Measurements from ENCODE around the gene ECHDC3. TPM values are rescaled to one million over a fixed set of nuclear protein-coding genes. Genes with fewer than 3 reads are reported as not detected.
A peak's percentile ranks its signal among the peaks of the same experiment; 100 is the strongest.

ECHDC3 gene
- total RNA-seq, 2 donors from 2014 or later: 0.41 to 1.8 TPM

DNA sequence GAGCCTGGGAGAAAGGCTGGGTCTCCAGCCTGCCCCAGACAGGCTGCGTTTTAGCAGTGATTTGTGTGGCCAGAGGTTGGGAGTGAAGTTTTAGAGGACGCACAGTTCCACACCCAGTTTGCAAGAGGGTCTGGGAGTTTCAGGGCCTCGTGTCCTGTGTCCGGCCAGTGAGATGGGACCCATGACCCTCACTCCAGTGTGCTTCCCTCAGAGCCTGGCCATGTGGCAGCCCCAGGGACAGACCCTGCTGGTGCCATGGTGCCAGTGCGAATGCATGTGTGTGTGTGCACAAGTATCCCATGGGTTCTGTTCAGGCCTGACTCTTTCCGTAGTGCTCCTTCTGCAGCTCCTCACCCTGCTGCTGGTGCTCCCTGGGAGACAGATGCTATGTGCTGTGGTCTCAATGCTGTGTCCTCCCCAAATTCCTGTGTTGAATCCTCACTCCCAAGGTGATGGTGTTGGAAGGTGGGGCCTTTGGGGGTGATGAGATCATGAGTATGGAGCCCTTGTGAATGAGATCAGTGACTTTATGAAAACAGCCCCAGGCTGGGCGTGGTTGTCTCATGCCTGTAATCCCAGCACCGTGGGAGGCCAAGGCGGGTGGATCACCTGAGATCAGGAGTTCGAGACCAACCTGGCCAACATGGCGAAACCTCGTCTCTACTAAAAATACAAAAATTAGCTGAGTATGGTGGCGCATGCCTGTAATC lies 16.5 kb downstream of the ECHDC3 start:
- H3K36me3 Mint-ChIP-seq: no peaks in the 10 kb centered on the region
- DNase-seq (ENCODE audit: low spot score in 2 of 2): no peak
- H3K27ac Mint-ChIP-seq: no peak overlapping the region
- ATAC-seq: no peak
- no peaks in the 10 kb centered on the region for H3K9me3 Mint-ChIP-seq

DNA sequence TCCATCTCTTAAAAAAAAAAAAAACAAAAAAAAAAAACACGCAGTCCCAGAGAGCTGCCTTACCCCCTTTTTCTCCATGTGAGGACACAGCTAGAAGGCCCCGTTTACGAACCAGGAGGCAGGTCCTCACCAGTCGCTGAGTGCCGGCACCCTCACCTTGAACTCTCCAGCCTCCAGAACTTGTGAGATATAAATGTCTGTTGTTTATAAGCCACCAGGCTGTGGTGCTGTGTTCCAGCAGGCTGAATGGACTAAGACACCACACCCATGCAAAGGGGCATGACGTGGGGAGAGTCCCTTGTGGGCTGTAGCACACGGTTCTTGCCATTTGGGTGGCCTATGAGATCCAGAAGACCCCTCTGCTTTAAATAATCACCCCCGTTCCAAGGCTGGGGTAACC lies 17.2 kb downstream of the ECHDC3 start:
- ATAC-seq (no peak), DNase-seq (ENCODE audit: low spot score in 2 of 2) (no peak)
- H3K9me3 Mint-ChIP-seq: no peaks in the 10 kb centered on the region
- no peaks in the 10 kb centered on the region for H3K36me3 Mint-ChIP-seq
- H3K27ac Mint-ChIP-seq: no peak overlapping the region

DNA sequence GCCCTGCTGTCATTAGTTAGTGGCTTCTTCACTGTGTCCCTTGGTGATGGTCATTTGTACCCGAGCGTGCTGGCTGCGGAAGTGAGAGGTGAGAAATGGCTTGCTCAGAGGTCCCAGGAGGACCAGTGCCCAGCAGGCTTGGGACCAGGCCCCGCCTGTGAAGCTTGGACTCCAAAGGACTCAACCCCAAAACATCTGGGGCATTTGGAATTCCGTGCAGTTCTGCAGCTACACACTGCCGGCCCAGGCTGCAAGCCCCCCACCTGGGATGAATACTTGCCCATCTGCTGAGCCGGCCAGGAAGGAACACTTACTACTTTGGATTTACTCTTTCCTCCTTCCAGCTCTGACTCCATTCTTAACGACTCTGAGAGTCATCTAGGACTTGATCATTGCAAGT lies 18.0 kb downstream of the ECHDC3 start:
- no peaks in the 10 kb centered on the region for H3K9me3 Mint-ChIP-seq
- no peak overlapping the region for H3K27ac Mint-ChIP-seq
- DNase-seq (ENCODE audit: low spot score in 2 of 2) (no peak), ATAC-seq (no peak)
- H3K36me3 Mint-ChIP-seq: no peaks in the 10 kb centered on the region

DNA sequence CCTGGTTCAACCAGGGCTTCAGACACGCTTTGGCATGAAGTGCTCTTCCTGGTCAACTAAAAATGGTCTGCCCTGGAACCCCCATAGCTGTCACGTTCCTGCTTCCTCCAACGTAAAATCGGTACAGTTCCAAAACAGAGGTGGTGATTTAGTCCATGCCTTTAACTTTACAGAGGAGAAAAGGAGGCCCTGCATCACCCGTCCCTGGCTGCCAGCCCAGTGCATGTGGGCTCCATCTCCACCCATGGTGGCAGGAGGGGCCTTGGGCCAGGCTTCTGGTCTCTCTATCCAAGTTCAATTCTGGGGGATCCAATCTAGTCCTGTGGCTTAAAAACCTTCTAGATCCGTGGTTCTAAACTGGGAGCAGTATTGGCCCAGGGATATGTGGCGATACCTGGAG lies 18.7 kb downstream of the ECHDC3 start:
- no peak for ATAC-seq
- Mint-ChIP-seq H3K27ac (no peak overlapping the region), H3K36me3 (no peaks in the 10 kb centered on the region), H3K9me3 (no peaks in the 10 kb centered on the region)
- no peak for DNase-seq (ENCODE audit: low spot score in 2 of 2)

DNA sequence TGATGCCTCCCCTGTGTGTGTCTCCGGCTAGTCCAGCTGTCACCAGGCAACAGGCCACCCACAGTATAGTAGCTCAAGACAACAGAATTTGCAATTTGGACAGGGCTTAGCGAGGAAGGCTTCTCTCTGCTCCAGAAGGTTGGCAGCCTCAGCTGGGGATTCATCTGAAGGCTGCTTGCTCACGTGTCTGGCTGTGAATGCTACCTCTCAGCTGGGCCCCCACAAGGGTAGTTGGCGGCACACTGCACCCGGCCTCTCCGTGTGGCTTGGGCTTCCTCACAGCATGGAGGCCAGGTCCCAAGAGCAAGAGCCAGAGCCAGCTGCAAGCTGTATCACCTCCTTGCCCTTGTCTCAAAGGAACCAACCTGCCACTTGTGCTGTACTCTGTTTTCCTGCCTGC lies 19.2 kb downstream of the ECHDC3 start:
- no peaks in the 10 kb centered on the region for H3K36me3 Mint-ChIP-seq
- H3K27ac Mint-ChIP-seq: no peak overlapping the region
- H3K9me3 Mint-ChIP-seq: no peaks in the 10 kb centered on the region
- DNase-seq (ENCODE audit: low spot score in 2 of 2) (no peak), ATAC-seq (no peak)

DNA sequence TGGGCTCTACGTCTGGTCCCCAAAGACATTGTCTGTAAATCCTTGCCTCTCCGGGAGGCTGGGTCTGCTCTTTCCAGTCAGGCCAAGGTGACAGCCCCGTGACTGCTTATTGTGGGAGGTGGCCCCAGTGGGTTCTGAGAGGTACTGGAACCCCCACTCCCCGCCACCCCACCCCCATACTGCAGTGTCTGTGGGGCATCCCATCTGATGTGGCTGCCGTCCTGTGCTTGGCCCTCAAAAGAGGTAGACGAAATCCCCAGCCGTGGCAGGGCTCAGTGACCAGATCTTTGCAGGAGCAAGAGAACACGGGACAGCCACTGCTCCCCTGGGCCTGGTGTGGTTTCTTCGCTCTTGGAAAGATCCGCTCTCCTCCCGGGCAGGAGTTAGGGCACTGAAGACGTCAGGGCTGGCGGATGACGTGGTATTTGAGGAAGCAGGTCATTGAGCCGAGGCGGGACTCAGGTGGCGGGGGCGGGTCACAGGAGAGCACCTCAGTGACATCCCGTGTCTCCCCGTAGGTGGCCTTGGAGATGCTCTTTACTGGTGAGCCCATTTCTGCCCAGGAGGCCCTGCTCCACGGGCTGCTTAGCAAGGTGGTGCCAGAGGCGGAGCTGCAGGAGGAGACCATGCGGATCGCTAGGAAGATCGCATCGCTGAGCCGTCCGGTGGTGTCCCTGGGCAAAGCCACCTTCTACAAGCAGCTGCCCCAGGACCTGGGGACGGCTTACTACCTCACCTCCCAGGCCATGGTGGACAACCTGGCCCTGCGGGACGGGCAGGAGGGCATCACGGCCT lies 20.7 kb downstream of the ECHDC3 start:
- no peak overlapping the region for H3K27ac Mint-ChIP-seq
- ATAC-seq (no peak), DNase-seq (ENCODE audit: low spot score in 2 of 2) (no peak)
- H3K9me3 Mint-ChIP-seq: no peaks in the 10 kb centered on the region
- H3K36me3 Mint-ChIP-seq: no peaks in the 10 kb centered on the region

DNA sequence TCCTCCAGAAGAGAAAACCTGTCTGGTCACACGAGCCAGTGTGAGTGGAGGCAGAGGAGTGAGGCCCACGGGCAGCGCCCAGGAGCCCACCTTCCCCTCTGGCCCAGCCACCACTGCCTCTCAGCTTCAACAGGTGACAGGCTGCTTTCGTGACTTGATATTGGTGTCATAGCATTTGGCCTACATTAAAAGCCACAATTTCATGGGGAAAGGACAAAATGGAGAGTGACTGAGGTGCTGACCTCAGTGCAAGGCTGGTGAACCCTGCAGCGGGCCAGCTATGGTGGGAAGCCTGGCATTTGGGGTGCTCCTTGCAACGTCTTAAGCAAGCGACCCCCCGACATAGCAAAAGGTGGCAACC lies 21.3 kb downstream of the ECHDC3 start:
- Mint-ChIP-seq H3K9me3 (no peaks in the 10 kb centered on the region), H3K27ac (no peak overlapping the region), H3K36me3 (no peaks in the 10 kb centered on the region)
- ATAC-seq (no peak), DNase-seq (ENCODE audit: low spot score in 2 of 2) (no peak)

DNA sequence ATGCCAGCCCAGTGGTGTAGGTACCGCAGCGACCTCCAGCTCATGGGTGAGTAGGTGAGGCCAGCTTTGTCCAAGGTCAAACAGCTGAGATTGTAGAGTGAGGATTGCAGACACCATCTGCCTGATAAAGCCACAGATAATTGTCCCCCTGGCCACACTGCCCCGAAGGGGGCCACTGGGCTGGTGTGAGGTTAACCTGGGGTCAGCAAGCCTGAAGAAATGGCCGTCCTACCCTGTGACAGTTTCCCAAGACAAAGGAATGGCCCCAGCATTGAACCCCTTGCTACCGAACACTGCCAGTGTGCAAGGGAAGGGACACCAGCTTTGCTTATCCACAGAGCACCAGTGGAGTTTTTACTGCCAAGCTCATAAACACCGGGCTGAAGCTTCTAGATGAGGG lies 23.0 kb downstream of the ECHDC3 start:
- Mint-ChIP-seq H3K36me3 (no peaks in the 10 kb centered on the region), H3K9me3 (no peaks in the 10 kb centered on the region), H3K27ac (no peak overlapping the region)
- ATAC-seq (no peak), DNase-seq (ENCODE audit: low spot score in 2 of 2) (no peak)

DNA sequence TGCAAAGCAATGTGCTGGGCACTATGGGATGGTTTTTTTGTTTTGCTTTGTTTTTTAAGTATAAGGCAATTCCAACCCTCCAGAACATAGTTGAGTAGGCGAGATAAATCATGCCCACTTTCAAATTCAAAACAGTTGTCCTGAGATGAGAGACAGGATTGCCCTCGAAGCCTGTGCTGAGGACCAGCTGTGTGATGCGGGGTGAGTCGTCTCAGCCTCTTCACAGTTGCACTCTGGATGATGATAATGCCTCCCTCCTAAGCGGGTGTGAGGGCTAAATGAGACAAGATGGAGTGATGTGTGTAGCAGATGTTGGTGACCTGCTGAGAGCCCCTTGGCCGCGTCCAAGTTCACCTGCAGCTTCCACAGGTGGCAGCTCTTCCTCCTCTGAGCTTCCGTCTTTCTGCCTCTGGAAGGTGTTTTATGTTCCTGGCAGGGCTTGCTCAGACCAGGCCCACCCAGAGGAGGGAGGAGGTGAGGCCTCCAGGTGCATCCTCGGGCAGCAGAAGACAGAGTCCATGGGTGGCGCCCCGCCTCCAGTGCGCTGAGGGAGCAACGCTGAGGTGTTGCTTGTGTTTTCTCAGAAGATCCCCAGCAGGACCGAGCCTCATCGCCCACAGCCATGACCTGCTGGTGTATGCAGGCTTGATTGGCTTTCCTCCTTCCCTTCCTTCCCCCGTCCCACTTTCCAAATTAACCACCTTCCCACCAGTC lies 30.6 kb downstream of the ECHDC3 start:
- H3K9me3 Mint-ChIP-seq: no peaks in the 10 kb centered on the region
- no peaks in the 10 kb centered on the region for H3K36me3 Mint-ChIP-seq
- no peak for ATAC-seq

DNA sequence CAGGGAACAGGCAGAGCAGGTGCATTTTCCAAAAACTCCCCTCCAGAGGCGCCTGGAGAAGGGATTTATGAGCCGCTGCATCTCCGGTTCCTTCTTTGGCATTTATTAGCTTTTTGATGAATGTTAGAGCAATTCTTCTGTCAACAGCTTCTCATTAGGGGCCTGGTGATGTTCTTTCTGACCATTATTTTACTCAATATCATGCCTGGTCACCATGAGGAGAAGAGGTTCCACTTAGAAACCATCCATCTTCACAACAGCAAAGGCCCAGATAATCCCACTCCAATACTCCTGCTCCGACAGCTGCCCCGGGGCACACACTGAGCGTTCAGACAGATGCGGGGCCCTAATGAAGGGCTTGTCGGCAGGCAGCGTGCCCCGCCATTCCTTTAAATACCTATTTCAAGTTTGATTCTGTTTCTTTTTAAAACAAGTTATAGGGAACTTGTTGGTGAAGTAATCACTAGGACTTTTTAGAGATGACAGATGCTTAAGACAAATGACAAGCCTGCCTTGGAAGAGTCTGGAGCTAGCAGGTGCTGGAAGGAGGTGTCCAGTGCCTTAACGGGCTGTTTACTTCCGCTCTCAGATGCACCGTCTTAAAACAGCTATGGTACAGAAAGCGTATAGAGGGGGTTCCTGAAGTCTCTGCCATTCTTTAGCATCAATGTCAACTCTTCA lies 31.7 kb downstream of the ECHDC3 start:
- ATAC-seq (no peak), DNase-seq (ENCODE audit: low spot score in 2 of 2) (no peak)
- Mint-ChIP-seq H3K9me3 (no peaks in the 10 kb centered on the region), H3K27ac (no peak overlapping the region), H3K36me3 (no peaks in the 10 kb centered on the region)

More for the DNA sequence above, 30.6 kb downstream of the ECHDC3 start:
- H3K27ac Mint-ChIP-seq: no peak overlapping the region
- no peak for DNase-seq (ENCODE audit: low spot score in 2 of 2)

DNA sequence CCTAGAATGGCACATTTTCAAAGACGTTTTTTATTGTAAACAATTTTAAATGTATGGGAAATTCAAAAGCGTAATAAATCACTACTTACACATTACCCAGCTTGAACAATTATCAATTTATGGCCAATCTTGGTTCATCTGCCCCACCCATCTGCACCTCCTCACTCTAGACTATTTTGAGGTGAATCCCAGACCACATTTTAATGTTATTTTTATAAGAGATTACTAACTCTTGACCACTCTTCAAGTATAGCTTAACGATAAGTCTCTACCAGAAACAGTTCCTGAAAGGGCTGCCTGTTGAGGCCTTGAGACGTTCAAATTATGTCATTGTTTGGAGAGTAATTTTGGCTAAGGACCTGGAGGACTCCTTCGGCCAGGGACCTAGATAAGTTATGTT lies 33.2 kb downstream of the ECHDC3 start:
- H3K9me3 Mint-ChIP-seq: no peaks in the 10 kb centered on the region
- DNase-seq (ENCODE audit: low spot score in 2 of 2) (no peak), ATAC-seq (no peak)
- H3K27ac Mint-ChIP-seq: no peak overlapping the region
- no peaks in the 10 kb centered on the region for H3K36me3 Mint-ChIP-seq

DNA sequence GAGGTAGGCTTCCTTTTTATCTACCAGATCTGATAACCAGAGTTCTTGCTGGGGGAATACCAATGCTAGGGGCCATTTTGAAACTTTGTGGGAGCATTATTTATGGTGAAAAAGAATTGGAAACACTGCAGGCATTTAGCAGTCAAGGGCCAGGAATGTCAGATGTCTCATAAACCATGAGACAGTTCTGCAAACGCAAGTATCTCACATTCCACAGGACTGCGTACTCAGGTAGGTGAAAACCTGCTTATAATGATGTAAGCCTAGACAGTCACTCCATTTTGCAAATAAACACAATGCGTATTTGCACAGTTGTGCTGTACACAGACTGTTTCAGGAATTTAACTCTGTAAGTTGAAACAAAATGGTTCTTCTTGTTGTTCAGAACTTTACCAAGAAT lies 33.9 kb downstream of the ECHDC3 start:
- ATAC-seq: no peak

DNA sequence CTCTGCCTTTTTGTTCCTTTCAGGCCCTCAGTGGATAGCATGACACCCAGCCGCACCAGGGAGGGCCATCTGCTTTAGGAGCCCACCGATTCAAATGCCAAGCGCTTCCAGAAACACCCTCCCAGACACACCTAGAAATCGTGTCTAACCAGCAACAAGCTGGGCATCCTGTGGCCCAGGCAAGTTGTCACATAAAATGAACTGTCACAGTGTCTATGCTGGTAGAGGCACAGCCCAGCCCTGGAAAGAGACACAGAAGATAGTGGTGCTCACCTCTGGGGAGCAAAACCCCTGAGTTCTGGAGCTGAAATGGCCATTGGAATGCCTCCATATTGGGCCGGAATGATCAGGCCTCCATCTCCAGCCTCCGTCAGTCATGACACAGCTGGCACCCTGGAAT lies 38.9 kb downstream of the ECHDC3 start:
- Mint-ChIP-seq H3K9me3 (no peaks in the 10 kb centered on the region), H3K27ac (no peak overlapping the region), H3K36me3 (no peaks in the 10 kb centered on the region)
- ATAC-seq (no peak), DNase-seq (ENCODE audit: low spot score in 2 of 2) (no peak)

More for the DNA sequence above, 33.9 kb downstream of the ECHDC3 start:
- H3K9me3 Mint-ChIP-seq: no peaks in the 10 kb centered on the region
- H3K27ac Mint-ChIP-seq: no peak overlapping the region
- DNase-seq (ENCODE audit: low spot score in 2 of 2): no peak
- no peaks in the 10 kb centered on the region for H3K36me3 Mint-ChIP-seq

DNA sequence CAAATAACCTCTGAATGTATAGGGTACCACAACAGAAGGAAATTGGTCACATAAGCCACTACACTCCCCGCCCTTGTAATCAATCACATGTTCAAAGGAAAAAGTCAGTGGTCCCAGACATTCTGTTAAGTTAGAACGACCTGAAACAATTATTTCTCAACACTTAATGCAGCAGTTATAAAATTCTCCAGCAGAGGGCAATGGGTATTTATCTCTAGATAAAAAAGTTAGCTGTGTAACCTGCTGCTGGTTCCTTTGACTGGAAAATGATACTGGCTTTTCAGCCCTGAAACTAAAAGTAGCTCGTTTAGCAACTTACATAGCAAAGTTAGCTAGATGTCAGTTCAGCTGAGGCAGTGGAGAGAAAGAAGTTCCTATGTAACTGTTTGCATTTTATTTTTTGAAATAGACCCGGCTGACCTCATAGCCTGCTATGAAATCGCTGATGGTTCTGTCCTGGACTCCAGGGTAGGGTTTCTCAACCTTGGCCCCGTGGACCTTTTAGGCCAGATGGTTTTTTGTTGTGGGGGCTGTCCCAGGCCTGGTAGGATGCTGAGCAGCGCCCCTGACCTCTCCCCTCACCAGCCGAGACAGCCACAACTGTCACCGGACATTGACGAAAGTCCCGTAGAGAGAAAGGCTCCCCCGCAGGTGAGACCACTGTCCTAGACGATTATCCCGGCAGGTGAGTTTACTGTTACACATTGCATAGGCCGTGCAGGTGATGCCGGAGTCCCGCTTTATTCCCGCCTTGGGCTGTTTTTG lies 40.8 kb downstream of the ECHDC3 start:
- no peaks in the 10 kb centered on the region for H3K36me3 Mint-ChIP-seq
- peak in 1 of 2 donors; percentile 38 for DNase-seq (ENCODE audit: low spot score in 2 of 2)
- H3K9me3 Mint-ChIP-seq: no peaks in the 10 kb centered on the region

DNA sequence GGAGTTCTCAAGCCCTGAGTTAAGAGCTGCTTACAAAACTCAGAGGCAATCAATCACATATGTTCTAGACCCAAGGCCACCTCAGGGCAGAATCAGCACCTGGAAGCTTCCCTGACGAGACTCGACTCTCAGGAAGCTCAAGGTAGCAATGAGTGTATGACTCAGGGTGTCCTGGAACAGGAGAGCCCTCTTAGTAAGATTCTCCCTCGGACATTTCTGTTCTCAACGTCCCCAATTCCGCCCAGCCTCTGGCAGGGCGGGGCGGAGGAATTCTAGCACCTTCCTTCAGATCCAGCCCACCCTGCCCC lies 41.3 kb downstream of the ECHDC3 start:
- H3K27ac Mint-ChIP-seq: no peak overlapping the region
- ATAC-seq: no peak
- H3K36me3 Mint-ChIP-seq: no peaks in the 10 kb centered on the region
- no peak for DNase-seq (ENCODE audit: low spot score in 2 of 2)
- no peaks in the 10 kb centered on the region for H3K9me3 Mint-ChIP-seq

More for the DNA sequence above, 40.8 kb downstream of the ECHDC3 start:
- H3K27ac Mint-ChIP-seq: no peak overlapping the region
- peak; percentile 28 to 71 for ATAC-seq

DNA sequence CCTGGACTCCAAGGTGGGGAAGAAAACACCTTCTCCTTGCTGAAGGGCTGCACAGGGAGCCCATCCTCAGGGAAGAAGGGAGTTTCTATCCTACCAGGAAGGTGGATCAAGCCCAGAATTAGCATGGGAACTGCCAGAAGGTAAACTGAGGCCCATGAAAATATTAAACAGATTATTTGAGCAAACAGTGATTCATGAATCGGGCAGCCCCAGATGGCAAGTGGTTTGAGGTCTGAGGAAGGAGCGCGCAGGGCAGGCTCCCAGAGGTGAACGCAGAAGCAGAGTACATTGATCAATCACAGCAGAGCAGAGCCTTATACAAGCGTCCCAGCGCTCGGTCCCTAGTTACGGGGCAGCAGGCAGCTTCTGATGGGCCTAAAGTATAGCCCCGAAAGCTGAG lies 45.2 kb downstream of the ECHDC3 start:
- DNase-seq (ENCODE audit: low spot score in 2 of 2) (no peak), ATAC-seq (no peak)
- Mint-ChIP-seq H3K9me3 (no peaks in the 10 kb centered on the region), H3K27ac (no peak overlapping the region), H3K36me3 (no peaks in the 10 kb centered on the region)
